ENCODE measurements around the gene PARD6G.
"Not testable (repeated sequence)": the region's sequence is repeated elsewhere in the genome, so short reads cannot be mapped to it uniquely, and the experiment has no call there.

Gene PARD6G

DNA sequence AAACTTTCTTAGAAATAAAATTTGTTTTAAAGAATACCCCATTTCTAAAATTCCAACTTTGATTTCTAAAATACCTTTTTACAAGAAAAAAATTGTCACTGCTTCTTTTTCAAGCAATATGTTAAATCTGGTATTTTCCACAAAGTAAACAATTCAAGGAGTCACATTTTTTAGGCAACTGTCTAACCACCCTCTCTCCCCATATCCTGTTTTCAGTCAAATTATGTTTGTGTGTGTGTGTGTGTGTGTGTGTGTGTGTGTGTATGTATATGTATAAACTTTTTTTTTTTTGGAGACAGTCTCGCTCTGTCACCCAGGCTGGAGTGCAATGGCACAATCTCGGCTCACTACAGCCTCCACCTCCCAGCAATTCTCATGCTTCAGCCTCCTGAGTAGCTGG is 79.0 kb downstream of the PARD6G start:
- DNase-seq = no peak

DNA sequence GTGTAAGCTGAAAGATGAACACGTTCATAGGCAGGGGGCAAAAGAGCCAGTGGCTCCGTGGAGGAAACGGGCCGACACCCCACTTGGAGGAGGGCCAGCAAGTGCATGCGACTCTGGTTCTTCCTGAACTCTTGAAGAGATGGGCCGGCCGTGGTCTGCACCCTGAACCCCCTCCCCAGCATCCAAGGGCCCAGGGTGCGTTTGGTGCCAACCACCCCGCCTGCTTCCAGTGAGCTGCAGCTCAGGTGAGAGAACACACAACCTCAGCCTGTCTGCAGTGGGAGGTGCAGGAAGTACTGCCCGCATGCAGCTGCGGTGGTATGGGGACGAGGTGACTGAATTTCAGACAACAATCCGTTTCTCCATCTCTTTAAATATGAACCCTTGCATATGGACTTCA is 79.4 kb downstream of the PARD6G start:
- DNase-seq = no peak

DNA sequence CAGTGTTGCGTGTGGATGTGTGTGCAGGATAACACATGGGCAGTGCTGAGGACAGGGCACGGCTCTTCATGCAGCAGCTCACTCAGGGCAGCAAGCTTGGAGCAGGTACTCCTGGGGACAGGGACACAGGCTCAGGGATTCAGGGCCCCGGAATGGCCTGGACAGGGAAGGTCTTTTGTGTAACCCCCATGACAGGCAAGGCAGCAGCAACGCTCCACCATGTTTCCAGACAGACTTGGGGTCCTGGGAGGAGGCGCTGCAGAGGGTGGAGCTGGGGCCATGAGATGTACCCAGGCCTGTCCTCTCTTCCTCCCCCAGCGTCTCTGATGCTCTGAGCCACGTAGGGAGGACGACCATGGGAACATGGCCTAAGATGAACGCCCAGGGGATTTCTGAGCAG is 80.0 kb downstream of the PARD6G start:
- no peak for DNase-seq

DNA sequence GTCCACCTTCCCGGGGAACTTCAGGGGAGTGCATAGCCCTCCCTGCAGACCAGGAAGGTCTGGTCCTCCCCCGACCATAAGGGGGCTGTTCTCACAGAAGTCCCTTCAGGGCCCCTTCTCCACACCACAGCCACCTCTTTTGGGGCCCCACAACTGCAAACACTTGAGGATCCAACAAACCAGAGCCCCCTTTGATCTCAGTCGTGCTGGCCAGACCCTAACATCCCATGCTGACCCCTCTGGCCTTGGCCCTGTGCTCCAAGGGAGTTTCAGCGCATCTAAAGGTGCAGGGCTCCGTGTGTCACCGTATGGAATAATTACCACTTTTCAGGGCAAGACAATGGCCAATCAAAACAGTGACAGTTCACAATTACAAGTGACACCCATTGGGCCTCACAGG is 80.6 kb downstream of the PARD6G start:
- no peak for DNase-seq

DNA sequence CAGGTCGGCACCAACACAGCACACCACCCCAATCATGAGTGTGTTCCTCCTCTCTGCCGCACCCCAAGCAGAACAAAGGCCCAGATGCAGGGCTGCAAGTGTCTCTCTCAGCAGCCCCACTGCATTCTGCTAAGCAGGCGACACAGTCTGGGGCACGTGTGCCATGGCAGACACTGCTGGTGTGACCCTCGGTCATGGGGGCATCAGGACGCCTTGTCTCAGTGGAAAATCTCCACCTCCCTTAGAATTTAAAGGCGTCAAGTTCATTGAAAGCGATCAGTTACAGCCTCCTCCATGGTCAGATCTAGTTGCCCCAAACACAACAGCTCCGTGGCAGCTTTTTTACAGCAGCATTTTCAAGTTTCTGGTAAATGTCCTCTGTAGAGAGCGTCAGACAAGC is 81.1 kb downstream of the PARD6G start:
- DNase-seq = no peak

DNA sequence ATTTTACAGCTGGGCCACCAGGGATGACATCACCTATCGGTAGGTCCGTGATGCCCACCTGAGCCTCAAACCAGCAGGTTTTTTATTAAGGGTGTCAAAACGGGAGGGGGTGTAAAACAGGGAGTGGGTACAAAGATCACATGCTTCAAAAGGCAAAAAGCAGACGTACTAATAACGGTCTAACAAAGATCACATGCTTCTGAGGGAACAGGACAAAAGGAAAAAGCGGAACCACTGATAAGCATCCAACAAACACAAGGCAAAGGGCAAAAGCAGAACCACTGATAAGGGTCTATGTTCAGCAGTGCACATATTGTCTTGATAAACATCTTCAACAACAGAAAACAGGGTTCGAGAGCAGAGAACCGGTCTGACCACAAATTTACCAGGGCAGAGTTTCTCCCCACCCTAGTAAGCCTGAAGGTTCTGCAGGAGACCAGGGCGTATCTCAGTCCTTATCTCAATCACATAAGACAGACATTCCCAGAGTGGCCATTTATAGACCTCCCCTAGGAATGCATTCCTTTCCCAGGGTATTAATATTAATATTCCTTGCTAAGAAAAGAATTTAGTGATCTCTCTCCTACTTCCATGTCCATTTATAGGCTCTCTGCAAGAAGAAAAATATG is 82.5 kb downstream of the PARD6G start:
- not testable (repeated sequence) for DNase-seq

DNA sequence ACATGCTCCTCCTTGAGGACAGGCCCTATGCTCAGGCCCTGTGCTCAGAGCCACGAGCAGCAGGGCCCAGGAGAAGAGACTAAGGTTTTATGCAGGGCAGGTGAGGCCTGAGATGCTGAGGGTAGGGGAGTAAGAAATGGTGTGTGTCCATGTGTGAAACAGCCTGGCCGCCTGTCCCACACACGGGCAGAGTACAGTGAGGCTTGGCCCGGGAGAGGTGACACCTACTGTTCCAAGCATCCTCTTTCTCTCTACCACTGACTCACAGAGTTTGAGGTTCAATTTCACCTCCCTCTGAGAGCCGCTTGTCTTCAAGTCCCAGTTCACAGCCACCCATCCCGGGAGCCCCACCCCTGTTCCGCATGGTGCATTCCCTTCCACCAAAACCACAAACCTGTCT is 84.1 kb downstream of the PARD6G start:
- no peak for DNase-seq

DNA sequence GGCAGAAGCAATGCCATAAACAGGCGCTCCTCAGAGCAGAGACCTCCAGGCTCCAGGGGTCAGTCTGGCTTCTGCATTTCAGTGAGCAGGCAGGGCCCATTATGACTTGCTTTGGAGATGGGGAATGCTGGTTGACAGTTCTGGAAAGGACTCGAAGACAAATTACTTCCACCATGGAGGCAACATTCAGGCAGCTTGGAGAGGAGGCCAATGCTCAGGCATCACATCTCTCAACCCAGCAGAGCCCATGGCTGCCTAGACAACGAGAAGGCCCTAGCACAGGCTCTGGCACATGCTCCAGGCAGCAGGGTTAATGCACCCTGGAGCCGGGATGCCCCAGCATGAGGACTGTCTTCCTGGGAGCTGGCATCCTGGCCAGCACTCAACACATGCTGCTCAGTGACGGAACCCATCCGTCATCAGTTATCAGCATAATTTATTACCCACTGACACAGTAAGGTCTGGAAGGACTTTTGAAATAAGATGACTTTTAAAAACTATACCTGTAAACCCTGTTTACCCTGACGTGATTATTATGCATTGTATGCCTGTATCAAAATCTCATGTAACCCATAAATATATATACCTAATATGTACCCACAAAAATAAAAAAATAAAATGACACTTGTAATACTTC is 85.4 kb downstream of the PARD6G start:
- DNase-seq = no peak

DNA sequence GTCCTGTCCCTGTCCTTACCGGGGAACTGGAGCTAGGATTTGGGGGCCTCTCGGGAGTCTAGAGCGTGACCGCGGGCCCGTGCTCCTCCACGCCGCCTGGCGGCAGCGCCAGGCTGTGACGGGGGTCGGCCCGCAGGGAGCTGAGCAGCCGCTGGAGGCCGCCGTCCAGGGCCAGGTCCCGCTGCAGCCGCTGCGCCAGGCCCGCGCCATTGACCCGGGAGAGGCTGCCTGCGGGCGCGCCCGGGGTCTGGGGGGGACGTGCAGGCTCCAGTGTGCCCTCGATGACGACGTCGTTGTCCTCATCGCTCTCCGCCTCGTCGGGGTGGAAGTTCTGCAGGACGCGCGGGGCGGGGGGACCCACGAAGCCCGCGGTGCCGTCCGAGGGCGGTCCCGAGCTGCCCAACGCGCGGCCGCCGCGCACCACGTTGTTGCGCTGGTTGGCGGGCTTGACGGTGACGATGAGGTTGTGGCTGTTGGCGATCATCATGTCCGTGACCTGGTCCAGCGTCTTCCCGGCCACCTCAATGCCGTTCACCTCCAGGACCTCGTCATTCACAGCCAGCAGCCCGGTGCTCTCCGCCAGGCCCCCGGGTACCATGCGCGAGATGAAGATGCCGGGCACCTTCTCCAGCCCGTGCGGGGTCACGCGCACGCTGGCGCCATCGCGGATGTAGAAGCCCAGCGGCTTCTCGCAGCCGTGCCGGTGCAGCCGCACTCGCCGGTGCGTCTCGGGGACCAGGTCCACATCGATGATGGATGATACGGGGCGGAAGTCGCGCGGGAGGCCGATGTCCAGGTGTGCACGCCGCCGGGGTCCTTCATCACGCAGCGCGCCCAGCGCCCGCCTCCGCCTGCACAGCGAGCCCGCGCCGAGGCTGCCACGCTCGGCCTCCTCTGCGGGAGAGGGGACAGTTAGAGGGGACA is 87.3 kb downstream of the PARD6G start:
- DNase-seq = peak; percentile 44

DNA sequence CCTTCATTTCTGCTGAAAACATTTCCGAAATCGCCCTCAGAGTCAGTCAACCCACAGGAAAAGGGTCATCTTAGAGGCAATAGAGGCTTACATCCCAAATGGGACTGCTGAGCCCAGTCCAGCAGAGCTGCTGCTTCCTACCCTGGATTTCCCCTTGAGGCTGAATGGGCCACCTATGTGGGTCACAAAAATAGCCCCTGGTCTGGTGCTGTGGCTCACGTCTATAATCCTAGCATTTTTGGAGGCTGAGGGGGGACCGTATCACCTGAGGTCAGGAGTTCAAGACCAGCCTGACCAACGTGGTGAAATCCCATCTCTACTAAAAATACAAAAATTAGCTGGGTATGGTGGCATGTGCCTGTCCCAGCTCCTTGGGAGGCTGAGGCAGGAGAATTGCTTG is 88.9 kb downstream of the PARD6G start:
- no peak for DNase-seq

DNA sequence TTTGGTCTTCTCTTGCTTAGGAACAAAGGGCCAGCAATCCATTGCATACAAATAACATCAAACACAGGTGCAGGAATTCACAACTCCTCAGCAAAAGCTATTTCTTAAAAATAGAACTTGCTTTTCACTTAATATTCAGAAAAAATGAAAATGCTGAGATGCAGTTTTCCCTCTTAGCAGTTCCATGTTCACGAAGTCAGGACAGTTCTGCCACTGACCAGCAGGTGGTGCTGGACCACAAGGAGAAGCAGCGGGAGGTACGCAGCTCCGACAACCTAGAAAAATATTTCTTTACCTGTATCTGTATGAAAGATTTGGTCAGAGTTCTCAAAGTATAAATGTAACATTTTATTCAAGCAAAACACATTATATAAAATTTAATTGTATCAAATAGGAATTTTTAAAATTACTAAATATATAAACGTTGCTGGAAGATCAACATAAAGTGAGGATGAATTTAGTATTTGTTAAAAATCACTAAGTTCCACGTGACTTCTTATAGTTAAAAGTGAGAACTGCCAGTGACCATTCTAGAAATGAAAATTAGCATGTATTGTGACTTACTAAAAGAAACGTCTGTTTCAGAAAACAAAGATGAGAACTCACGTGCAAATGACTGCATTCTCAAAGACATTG is 89.5 kb downstream of the PARD6G start:
- peak; percentile 78 for DNase-seq

DNA sequence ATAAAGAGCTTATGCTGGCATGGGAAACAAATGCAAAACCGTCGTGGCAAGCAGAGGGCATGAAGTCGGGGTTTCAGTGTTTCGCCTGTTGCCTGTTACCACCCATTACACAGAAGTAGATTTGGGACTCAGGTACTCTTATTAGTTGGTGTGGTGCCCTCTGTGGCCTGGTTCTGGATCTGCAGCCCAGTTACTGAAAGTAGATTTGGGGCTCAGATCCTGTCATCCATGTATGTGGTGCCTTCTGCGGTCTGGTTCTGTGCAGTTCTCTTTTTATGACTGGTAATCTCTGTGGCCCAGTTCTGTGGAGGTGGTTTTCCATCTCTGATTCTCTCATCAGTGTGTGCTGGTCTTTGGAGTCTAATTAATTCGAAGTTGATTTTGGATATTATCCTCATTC is 93.0 kb downstream of the PARD6G start:
- DNase-seq = peak; percentile 57

DNA sequence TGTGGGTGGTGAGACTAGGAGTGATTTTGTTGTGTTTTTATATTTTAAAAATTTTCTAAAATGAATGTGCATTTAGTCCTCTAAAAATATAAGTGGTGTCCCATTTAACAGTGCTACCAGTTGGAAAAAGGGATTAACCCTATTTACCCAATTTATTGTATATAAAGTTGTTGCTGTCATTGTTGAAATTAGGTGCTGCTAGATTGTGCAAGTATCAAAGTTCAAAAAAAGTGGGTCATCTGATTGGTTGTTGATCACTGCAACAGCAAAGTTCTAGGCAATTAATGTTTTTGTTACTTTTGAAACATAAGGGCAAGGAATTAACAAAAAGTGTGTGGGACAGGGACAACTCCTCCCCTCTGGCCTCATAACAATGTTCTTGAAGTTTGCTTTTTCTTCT is 97.6 kb downstream of the PARD6G start:
- no peak for DNase-seq

DNA sequence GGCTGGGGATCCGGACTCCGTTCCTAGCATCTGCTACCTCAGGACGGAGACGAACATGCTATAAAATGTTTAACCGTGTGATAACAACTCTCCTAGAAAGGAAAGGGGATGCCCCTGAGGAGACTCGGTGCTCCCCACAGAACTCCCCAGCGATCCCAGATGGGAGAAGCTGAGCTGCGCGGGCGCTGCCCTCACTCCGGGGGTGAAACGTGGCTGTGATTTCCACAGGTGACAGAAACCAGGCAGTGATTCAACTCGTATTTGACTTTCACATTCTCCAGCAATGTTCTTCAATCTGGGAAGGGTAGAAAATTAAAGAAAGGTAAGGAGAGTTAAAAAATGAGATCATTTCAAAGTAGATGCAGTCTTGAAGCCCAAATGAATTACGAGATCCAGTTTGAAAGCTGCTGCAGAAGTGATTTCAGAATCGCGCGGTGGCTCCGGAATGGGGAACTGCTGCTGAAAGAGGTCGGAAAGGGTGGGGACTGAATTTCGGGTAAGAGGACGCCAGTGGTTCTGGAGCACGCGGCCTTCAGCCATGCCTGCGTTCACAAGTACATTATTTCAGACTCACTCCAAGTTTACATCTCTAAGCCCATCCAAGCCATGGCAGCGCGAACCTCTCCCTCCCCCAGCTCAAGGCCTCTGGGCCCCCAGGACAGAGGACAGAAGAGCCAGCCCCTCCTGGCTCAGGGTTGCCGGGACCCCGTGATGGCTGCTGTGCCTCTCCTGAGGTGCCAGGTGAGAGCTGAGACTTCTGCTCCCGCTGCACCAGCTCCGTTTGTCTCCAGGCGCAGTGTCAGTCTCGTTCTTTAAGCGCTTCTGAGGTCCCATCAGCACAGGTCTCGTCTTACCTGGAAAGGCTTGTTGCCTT is 98.8 kb downstream of the PARD6G start:
- DNase-seq = no peak

DNA sequence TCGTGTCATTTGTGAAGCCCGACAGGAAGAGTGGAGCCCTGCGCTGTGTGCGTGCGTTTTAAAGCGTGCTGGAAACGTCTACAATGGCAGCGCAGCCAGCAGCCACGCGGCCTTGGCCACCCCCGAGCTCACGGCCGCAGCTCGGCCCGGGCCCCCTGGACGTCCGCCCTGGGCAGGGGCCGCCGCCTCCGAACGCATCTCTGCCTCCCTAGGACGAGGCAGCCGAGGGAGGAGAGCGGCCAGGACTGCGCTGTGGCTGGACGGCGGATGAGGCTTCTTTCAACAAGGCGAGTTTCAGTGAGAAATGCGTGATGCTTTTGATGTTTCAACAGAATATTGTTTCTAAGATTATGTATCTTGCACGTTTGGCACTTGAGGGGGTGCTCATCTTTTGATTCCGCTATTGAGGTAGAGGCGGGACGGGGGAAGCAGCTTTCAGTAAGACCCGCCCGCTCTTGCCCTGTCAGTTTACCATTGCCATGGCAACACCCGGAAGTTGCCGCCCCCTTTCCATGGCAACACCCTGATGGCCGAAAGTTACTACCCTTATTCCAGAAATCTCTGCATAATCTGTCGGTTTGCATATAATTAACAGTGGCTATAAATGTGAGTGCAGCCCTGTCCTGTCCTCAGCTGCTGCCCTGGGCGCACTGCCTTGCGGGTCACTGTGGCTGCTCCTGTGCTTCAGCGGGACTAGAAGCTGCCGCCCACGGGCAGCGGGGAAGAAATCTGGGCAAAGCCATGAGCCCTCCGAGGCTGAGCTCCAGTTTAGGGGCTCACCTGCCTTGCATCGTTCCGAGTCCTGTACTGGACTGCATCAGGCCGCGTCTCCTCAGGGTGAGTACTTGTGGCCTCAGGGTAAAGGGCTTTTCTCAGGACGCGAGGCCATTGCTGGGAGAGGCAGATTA is 99.6 kb downstream of the PARD6G start:
- peak; percentile 85 for DNase-seq

DNA sequence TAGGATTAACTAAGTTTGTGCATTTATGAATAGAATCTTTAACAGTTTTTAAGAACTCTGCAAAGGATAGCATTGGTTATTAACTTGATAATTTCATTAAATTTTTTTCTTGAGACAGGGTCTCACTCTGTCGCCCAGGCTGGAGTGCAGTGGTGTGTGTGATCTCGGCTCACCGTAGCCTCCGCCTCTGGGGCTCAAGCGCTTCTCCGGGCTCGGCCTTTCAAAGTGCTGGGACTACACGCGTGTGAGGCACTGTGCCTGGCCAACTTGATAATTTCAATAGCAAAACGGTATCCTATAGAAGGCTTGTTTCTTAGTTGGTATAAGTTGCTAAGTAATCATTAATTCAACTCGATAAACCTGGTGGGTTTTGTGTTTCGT is 100.3 kb downstream of the PARD6G start:
- no peak for DNase-seq

DNA sequence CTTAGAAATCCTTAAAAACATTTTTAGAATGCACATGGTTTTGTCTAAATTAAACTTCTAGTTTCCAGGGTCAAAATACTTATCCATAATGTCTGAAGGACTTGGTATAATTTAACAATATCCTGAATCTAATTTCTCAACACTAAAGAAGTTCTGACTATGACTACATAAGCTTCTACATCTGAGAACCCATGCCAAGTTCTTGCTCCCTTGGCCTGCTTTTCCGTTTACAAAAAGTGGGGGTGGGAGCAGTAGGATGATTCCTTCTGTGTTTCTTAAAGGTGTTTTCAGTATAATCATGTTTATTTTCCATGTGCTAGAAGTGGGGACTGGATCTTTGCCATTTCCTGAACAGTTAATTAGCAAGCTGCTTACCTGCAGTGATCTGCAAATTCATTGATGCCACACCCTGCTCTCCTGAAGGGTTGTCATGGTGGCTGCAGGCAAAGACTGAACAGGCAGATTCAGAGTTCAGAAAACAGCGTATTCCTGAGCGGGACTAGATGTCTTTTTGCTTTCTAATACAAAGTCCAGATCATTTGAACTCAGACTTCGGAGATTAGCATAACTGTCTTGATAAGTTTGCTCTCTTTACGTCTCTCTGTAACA is 102.0 kb downstream of the PARD6G start:
- DNase-seq = no peak

DNA sequence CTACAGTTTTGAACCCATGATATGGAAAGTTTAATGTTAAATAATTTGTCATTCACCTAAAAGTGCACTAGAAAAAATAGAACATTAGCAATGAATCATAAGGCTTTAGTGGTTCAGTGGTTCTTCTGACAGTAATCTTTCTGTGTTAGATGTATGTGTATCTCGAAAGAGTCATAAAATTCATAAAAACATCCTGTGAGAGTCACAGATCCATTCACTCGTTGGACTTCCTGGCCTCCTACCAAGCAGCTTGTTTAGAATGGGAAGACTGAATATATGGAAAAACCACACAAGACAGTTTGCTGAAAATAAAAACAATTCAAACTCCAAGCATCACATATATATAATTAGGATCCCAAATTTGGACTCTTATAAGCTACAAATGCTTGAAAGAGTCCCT is 103.4 kb downstream of the PARD6G start:
- no peak for DNase-seq

DNA sequence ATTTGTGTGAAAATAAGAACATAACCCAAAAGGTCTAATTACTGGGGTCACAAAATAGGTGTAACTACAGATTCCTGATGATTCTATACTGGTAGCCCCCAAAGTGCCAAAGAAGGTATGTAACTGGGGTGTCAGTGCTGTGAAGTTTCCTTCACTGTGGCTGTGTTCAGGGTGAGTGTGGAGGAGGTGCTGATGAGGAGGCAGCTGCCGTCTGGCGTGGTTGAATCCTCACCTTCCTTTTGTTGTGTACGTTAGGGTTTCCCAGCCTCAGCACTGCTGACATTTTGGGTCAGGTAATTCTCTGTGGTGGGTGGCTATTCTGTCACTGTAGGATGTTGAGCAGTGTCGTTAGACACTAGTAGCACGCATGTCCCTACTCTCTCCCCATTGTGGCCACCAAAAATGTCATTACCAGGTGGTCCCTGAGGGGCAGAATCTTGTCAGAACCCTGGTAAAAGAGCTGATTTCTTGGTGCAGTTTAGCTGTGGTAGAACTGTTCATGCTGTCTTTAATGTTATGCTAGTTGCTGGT is 106.8 kb downstream of the PARD6G start:
- DNase-seq = no peak

DNA sequence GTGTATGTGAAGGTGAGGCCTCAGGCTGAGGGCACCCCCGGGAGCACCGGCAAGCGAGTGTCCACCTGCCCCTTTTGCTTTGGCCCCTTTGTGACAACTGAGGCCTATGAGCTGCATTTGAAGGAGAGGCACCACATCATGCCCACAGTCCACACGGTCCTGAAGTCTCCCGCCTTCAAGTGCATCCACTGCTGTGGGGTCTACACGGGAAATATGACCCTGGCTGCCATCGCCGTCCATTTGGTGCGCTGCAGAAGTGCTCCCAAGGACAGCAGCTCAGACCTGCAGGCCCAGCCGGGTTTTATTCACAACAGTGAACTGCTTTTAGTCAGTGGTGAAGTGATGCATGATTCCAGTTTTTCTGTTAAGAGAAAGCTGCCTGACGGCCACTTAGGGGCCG is 109.3 kb downstream of the PARD6G start:
- DNase-seq = no peak

DNA sequence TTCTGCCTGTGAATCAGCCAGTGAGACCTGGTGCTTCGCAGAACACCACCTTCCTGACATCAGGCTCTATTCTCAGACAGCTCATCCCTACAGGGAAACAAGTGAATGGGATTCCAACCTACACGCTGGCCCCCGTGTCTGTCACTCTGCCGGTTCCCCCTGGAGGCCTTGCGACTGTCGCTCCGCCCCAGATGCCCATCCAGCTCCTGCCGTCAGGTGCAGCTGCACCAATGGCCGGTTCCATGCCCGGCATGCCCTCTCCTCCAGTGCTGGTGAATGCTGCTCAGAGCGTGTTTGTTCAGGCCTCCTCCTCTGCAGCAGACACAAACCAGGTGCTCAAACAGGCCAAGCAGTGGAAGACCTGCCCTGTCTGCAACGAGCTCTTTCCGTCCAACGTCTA is 110.2 kb downstream of the PARD6G start:
- DNase-seq = no peak

Data from activated CD4-positive, alpha-beta T cell treated with anti-CD3 and anti-CD28 coated beads, Interleukin-2, Interleukin-6, amounts not matched to agents 100 ng/mL and 50 ng/mL, durations not matched to agents 16 hours and 8 hours (primary cell).